GM11168 (cell line): ENCODE data around the gene CCL5.
"Not testable (repeated sequence)": the region's sequence is repeated elsewhere in the genome, so short reads cannot be mapped to it uniquely, and the experiment has no call there.

ENCODE experiments used
- in situ Hi-C: fragments of 300-500 bp; cut with MboI; formaldehyde crosslinking; loops from one replicate; pipeline ENCODE4 v1.12.0; 2022; ENCODE audit warnings: low sequenced_read_pairs; ENCODE audit not compliant: unreplicated experiment

Gene CCL5

DNA sequence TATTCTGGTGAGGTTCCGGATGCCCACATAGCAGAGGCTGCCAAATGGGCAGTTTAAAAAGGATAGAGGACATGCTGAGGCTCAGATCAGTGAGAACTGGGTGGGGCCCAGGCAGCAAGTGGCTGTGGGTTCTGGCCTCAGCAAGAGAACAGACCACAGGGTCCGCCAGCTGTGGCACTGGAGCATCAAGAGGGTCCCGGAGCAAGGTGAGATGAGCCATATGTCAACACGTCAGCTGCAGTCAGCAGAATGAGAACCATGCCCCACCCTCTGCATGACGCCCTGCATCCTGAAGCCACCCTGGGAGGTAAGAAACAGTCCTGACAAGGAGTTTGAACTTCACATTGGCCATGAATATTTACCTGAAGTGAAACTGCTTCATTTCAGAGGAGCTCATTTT lies 20.1 kb upstream of the CCL5 start:
- in situ Hi-C loops: no loop called here

DNA sequence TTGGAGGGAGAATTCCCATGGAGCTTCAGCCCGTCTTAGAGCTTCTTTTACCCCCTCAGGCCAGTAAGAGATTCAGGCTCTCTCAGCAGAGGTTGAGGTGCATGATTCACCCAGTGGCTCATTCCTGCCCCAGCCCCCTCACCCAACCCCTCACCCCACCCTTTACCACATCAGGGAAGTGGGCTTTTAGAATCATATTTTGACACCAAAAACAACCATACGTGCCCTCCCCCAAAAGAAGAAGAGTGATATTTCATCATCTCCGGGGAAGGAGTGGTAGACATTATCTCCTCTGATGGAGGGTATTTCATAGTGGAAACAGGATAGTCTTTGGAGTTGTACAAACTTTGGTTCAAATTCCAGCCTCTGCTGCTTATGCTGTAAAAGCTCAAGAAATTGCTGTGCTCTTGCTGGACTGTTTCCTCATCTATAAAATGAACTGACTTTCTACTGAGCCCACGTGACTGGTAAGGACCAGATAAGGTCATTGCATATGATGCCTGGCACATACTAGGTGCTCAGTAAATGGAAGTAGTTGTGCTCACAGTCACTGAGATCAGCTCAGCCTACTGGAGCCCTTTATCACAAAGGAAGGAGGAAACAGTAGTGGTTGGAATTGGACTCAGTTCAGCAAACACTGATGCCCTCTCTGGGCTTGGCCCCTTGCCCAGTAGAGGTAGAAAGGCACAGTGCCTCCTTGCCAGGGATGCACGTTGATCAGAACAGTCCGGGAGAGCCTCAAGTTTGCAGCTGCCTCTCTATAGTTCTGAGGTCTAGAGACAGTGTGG lies 18.3 kb upstream of the CCL5 start:
- in situ Hi-C loops: no loop called here

DNA sequence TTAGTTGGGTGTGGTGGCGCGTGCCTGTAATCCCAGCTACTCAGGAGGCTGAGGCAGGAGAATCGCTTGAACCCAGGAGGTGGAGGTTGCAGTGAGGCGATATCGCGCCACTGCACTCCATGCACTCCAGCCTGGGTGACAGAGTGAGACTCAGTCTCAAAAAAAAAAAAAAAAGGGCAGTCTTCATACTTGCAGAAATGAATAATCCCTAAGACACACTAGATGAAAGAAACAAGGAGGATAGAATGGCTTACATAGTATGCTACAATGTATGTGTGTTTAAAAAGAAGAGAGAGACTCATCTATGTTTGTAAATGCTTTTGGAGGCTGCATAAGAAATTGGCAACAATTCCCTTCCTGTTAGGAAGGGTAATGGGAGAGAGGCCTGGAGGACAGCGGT lies 17.6 kb upstream of the CCL5 start:
- in situ Hi-C loops: not testable (repeated sequence)

DNA sequence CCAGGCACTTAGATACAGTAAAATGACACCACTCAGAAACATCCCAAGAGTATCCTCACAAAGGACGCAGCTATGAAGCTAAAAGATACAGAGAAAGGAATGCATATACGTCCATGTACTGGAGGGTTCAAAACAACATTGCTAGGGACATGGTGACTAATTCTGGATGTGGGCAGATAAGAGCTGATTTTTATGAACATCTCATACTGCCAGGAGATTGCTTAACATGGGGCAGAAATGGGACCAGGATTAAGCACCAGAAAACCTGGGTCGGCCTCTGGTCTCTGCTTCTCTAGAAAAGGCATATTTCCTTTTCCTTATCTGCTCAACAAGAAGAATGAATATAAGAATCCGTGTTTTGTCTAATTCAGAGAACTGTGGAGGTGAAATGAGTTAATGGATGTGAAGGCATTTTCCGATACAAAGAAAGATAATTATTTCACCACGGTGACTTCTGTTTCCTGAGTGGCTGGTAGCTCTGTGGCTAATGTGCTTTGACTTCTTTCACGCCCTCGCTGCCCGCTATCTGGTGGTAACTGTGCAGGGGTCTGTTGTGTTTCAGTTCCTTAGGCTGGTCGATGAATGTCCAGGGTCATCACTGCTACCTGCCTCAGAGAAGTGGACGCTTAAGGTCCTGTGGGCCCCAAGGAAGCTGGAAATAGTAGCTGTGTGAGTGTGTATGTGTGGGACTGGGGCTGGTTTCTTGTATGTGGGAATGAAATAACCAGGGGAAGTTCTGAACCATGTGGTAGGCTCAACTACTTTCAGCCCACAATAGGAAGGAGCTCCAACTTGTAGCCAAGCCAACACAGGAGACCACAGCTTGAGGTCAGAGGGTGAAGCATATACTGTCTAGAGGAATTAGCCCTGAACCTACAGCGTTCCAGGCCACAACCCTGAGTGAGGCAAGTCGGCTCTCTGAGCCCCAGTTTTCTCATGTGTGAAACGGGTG lies 15.8 kb upstream of the CCL5 start:
- in situ Hi-C loops: no loop called here

DNA sequence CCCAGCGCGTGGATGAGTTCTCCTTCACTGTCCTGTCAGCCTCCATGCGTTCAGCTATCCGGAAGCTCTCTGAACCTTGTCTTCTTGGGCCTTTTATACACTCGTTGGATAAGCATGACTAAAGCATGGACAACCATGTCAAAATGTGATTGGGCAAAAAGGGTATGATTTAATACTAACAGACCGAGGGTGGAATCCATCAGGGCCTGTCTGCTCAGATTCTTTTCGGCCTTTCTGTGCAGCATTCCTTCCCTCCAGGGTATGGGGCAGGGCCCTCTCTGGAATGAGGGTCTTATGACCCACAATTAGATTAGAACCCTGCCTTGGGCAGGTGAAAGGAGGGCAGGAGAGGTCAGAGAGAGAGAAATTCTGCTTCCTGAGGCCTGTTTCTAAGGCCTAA lies 14.0 kb upstream of the CCL5 start:
- in situ Hi-C loops: no loop called here

DNA sequence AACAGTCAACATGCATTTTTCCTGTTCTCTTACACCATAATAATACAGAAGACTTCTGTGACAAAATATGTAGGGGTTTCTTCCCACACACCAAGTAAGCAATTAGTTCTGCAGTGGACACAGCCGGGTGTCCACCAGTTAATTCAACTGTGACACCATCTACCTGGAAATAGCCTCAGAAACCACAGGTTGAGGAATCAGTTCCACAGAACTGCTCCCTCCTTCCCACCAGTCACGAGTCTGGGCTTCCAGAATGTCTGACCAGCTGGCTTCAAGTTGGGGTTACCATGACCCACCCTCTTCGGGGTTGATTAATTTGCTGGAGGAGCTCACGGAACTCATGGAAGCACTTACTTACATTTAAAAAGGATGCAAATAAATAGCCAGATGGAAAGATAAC lies 13.6 kb upstream of the CCL5 start:
- in situ Hi-C loops: no loop called here

DNA sequence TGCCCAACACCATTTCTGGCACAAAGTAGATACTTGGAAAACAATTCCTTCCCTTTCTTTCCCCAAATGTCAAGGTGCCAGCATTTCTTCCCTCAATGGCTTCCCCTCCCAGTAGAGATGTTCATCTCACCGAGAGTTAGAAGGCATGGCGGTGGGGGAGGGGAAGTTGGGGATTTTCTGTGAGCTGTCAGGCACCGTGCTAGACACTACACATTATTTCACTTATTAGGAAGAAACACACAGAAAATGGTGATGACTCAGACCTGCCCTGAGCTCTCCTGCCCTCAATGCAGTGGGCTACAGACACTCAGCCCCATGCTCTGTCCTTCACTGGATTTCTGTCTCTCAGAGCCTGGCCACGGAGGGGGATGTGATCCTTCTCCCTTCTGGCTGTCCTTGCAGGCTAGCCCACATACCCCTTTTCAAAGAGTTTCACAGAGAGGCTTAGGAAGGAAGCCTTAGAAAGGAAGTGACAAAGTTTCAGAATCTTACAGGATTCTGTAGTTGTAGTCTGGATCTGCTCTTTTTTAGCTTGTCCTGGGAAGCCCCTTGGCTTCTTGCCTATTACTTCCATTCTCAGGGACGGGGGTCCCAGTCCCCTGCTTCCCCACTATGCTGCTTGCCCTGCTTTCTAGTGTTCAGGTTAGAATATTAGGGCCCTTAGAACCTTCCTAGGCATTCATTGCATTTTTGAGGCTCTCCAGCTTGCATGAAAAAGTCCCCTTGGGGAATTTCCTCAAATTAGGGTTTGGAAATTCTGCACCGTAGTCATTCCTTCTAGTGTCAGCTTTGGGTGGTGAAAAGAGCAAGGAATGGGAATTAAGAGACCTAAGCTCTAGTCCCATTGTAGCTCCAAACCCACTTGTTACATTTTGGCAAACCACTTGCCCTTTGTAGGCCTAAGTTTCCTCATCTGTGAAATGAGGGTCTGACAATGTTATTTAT lies 12.2 kb upstream of the CCL5 start:
- in situ Hi-C loops: no loop called here

DNA sequence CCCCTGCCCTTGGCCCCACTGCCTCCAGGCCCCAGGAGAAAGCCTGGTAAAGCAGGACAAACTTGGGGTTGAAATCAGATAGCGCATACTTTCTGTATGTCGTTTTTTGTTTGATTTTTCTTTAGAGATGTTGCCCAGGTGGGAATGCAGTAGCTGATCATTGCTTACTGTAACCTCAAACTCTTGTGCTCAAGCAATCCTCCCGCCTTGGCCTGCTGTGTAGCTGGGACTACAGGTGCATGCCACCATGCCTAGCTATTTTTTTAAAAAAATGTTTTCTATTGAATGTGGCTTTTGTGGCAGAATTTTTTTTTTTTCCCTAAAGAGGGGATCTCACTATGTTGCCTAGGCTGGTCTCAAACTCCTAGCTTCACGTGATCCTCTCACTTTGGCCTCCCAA lies 11.1 kb upstream of the CCL5 start:
- in situ Hi-C loops: no loop called here

DNA sequence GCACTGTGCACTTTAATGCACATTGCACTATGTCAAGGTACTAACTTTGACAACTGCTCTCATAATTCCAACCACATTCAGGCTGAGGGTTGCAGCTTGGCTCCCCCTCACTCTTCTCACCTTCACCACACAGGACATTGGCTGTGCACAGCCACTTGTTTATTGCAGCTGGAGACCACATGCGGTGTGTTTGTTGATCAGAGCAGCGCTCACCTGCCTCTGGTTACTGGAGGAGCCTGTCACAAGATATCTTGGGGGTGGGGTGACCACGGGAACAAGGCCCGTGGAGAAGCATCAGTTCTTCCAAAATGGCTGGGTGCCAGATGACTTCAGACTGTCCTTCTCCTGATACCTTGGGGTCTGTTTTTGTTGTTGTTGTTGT lies 10.6 kb upstream of the CCL5 start:
- in situ Hi-C loops: no loop called here

DNA sequence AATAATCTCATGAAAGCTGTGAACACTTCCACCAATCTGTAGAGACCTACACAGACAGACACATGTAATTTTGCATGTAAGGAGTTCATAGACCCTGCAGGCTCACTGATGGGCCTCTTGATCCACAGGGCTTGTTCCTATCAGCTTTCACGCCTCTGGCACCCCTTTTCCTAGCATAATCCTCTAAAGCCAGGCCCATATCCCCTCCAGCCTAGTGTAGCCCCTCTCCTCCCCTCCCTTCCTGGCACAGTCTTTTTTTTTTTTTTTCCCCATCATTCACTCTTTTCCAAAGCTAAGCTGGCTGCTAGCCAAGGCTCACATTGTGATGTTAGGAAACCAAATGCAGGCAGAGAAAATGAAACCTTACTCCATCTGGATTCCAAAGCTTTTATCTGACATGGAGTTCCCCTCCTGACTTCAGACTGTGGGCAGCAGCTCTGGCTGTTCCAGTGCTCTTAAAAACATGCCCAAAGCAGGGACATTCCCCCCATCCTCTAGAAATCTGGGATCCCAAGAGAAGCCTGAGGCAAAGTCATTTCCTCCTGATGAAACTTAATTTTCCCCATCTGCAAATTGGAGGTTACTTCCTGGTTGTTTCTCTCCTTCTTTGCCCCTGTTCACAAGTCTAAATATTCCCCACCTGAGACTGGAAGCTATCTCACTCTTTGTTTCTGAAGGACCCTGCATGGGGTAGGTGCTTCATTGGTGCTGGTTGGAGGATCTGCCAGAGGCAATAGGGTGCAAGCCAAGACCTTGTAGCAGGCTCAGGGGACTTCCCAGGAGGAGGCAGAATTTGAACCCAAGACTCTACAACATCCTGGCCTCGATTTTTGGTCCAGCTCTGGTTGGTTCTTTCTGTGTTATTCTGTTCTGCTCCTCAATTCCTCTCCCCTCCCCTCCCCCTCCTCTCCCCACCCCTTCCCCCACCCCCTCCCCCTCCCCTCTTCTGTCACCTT lies 9.9 kb upstream of the CCL5 start:
- in situ Hi-C loops: no loop called here

DNA sequence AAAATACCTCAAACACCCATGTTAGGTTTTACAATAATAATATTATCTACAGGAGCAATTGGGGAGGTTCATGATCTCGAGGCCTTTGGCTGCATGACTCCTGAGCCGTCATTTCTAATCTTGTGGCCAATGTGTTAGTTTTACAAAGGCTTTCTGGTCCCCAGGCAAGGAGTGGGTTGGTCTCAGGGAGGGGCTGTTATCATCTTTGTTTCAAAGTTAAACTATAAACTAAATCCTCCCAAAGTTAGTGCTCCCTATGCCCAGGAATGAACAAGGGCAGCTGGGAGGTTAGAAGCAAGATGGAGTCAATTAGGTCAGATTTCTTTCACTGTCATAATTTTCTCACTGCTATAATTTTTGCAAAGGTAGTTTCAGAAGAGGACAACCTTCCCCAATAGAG lies 9.1 kb upstream of the CCL5 start:
- in situ Hi-C loops: no loop called here

DNA sequence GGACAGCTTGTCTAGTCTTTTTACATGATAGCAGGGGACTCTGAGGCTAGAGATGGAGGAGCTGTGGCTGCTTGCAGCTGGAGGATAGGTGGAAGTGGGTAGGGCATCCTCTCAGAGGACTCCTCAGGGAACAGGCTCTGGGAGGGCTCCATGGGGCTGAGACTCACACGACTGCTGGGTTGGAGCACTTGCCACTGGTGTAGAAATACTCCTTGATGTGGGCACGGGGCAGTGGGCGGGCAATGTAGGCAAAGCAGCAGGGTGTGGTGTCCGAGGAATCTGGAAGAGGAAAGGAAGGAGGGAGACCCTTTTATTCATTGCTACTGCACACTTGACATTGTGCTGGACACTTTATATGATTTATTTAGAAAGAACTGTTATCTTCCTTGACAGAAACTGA lies 1.8 kb downstream of the CCL5 start:
- in situ Hi-C loops: no loop called here

DNA sequence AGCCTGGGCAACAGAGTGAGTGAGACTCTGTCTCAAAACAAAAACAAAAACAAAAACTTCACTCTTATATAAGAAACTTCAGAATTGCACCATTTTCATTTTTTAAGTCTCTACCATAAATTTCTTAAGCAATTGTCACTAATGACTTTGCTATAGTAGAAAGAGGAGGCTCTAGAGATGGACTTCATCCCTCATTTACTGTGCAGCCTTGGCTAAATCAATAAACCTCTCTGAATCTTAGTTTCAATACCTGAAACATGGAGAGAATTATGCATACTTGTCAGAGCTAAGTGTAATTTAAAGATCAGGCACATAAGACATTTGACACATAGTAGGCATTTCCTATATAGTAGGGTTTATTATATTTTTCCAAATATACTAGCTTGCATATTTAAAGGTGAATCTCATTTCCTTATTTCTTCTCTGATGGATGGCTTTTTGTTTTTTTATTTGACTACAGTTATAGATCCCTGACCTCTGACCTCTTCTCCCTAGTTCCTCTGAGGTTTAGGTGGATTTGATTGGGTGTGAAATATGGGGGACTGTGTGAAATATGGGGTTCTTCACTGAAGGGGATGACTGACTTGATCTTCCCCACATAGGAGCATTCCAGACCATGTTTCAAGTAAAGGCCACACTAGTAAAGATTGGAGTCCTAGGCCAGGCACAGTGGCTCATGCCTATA lies 2.7 kb downstream of the CCL5 start:
- in situ Hi-C loops: no loop called here

DNA sequence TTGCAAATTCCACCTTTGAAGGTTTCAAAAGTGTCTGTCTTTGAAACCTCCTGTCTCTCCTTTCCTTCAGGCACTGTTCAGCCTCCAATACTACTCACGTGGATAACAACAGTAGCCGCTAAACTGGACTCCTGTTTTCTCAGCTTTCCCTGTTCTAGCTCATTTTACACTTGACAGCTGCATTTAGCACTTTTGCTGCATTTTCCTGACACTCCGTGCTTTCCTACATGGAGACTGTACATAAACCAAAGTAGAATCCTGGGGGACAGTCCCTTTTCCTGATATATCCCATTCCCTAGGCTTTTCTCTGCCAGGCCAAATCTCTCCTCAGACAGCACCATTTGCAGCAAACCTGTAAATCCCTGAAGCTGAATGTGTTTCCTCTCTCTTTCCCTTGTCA lies 3.6 kb downstream of the CCL5 start:
- in situ Hi-C loops: no loop called here

DNA sequence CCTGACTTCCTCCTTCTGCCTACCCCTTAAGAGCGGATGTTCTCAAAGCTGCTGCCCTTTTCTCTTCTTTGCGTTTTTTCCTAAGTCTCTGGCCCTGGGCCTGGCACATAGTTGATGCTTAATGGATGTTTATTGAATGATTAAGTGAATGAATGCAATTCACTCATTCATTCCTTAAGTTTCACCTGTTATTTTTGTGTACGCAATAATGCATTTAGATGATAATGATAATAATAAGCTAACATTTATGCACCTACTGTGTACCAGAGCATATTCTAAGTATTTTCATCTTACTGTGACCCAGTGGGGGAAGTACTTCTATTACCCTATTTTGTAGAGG lies 4.4 kb downstream of the CCL5 start:
- in situ Hi-C loops: no loop called here

DNA sequence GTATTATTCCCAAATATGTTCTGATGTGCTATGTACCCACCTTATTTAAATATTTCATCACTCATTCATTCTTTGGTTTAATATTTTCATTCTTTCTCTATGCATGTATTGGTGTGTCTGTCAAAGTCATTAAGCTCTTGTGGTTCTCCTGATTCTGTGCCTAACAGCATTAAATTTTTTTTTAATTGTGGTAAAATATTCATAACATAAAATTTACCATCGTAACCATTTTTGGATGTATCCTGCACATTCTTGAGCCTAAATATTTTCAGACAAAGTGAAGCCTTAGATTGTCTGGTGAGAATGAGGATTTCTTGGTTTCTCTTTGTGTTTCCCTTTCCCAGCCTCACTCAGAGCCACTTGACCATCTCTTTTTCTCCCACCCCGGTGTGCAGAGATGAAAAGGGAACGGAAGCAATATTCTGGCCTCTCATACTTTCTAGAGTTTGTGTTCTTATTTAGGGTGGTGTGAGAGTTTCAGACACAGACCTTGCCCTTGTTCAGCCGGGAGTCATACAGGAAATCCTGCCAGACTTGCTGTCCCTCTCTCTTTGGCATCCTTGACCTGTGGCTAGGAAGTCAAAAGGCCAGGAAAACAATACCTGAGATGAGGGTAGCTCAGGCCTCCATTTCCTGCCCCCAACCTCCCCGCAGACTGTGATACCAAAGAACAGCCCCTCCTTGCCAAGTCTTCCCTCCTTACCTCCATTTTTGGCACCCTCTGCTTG lies 4.9 kb downstream of the CCL5 start:
- in situ Hi-C loops: no loop called here

DNA sequence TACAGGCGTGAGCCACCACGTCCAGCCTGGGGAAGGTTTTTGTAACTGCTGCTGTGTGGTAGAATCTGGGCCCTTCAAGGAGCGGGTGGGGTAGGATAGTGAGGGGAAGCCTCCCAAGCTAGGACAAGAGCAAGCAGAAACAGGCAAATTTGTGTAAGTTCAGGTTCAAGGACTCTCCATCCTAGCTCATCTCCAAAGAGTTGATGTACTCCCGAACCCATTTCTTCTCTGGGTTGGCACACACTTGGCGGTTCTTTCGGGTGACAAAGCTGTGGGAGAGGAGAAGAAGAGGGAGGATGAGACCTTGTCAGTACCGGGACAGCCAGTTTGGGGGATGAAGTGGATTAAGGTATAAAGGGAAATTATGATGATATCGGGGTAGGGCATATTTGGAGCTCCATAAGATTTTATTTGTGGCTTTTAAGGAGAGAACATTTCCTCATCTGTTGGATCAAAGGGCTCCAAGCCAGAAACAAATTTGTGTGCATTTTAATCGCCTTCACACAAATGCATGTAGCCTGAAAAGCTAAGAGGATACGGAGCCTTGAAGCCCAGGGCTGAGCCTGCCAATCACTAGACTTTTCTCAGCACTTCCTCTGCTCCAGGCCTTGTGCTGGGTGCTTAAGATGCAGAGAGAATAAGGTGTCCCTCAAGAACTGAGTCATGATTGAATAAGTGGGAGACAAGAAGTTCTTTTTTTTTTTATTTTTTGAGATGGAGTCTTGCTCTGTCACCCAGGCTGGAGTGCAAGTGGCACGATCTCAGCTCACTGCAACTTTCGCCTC lies 7.8 kb downstream of the CCL5 start:
- in situ Hi-C loops: no loop called here
